ENCODE results near the gene NAV3.

DNA sequence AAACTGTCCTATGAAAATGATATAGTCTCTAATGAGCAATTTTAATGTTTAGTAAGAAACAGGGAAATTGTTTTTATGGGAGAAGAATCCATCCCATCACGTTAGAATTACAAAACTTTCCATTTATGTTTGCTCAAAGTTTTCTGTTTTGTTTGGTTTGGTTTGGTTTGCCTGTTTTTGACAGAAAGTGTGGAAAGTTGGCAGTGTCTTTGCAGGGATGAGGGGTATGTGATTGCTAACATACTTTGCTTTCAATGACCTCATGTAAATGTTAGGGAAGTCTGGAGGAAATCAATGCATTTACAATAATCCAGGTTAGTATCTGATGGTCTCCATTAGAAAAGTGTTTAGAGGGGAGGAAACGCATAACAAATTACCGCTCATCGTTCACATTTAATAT lies 12.3 kb upstream of the NAV3 start:
- TF ChIP-seq, protein P1, sequence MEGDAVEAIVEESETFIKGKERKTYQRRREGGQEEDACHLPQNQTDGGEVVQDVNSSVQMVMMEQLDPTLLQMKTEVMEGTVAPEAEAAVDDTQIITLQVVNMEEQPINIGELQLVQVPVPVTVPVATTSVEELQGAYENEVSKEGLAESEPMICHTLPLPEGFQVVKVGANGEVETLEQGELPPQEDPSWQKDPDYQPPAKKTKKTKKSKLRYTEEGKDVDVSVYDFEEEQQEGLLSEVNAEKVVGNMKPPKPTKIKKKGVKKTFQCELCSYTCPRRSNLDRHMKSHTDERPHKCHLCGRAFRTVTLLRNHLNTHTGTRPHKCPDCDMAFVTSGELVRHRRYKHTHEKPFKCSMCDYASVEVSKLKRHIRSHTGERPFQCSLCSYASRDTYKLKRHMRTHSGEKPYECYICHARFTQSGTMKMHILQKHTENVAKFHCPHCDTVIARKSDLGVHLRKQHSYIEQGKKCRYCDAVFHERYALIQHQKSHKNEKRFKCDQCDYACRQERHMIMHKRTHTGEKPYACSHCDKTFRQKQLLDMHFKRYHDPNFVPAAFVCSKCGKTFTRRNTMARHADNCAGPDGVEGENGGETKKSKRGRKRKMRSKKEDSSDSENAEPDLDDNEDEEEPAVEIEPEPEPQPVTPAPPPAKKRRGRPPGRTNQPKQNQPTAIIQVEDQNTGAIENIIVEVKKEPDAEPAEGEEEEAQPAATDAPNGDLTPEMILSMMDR (IDR thresholded peaks at IDR 0.05; ENCODE audit: low read depth, low read length, poor library complexity, severe bottlenecking) = no peak
- no peak for TF ChIP-seq EZH2phosphoT487 (IDR thresholded peaks at IDR 0.05; ENCODE audit: borderline replicate concordance, low read length)
